K562 treated with DMSO at 1 percent for 12 hours (cell line): ENCODE results near the gene P4HA3. TPM values are rescaled to one million over a fixed set of nuclear protein-coding genes. Genes with fewer than 3 reads are reported as not detected.

Experiments used
- total RNA-seq: library from RNA; unstranded; fragments of 300-600 nt; gene quantifications from 2 replicates; pipeline ENCODE4 v1.2.3, GENCODE V29; 2022; ENCODE audit not compliant: insufficient read depth

P4HA3 gene
- total RNA-seq: not detected in 2 replicates

DNA sequence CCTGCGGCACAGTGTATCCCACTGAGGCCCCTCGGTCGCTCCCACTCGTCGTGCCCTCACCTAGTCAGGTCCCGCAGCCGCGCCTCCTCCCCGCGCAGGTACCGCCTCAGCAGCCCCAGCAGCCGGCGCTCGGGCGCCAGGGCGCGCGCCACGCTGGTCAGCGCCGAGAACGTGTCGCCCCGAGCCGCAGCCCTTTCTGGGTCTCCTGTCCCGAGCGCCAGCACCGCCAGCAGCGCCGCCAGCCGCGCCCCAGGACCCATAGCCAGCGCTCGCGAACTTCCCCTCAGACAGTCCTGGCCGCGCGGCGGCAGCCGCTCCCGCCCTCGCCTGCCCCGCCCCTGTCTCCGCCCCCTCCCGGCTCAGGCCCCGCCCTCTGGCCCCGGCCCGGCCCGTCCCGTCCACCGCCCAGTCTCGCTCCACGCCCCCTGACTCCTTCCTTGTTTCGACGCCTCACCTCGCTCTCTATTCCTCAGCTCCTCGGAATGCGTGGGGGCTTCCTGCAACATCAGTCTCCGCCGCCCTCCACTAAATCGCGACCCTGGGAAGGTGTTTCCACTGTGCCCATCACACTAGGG is at the start of gene P4HA3:
P4HA3 (minus strand) TSS at position 289 of the 575 bp plus-strand sequence; CDS start at position 260, 29 bp downstream.

Other genes with a start within 250 kb of the P4HA3 start
- gene C2CD3, start 140.6 kb downstream of the P4HA3 start, total RNA-seq: 7.6 and 16.2 TPM in 2 replicates
- 34.4 and 61.6 TPM in 2 replicates for gene PPME1, start 140.4 kb downstream of the P4HA3 start, total RNA-seq
- gene PGM2L1, start 86.8 kb upstream of the P4HA3 start, total RNA-seq: 0.45 and 1.8 TPM in 2 replicates
- 3.1 and 6.7 TPM in 2 replicates for gene KCNE3, start 155.9 kb upstream of the P4HA3 start, total RNA-seq
- gene LIPT2, start 182.1 kb upstream of the P4HA3 start, total RNA-seq: 4.9 and 6.5 TPM in 2 replicates